Measurements from ENCODE around the gene CYP3A4.

DNA sequence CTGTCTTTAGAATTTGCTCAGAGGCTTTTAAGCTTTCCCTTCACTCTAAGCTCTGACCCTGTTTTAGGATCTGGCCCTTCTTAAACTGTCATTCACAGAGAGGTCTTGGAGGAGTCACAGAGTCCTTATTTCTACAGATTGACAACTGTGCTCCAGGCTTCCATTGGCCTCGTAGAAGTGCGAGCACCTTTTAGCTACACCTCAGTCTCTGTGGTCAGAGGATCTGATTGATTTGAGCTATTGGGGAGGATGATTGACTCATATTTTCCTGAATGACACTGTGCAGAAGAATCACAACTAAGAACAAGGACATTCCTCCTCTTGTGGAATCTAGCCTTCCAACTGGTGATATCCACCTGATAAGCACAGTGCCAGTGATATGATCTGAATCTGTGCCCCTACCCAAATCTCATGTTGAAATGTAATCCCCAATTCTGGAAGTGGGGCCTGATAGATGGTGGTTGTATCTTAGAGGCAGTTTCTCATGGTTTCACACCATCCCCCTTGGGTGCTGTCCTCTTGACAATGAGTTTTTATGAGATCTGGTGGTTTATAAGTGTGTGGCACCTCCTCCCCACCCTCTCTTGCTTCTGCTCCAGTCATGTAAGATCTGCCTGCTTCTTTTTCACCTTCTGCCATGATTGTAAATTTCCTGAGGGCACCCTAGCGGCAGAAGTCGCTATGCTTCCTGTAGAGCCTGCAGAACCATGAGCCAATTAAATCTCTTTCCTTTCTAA is 52.2 kb downstream of the CYP3A4 start:
- TF ChIP-seq POLR2A (IDR thresholded peaks at IDR 0.05; ENCODE audit: extremely low read depth, insufficient read length) (no peak), MYC (IDR thresholded peaks at IDR 0.05; ENCODE audit: low read depth, low read length) (no peak)
- TF ChIP-seq, protein P1, sequence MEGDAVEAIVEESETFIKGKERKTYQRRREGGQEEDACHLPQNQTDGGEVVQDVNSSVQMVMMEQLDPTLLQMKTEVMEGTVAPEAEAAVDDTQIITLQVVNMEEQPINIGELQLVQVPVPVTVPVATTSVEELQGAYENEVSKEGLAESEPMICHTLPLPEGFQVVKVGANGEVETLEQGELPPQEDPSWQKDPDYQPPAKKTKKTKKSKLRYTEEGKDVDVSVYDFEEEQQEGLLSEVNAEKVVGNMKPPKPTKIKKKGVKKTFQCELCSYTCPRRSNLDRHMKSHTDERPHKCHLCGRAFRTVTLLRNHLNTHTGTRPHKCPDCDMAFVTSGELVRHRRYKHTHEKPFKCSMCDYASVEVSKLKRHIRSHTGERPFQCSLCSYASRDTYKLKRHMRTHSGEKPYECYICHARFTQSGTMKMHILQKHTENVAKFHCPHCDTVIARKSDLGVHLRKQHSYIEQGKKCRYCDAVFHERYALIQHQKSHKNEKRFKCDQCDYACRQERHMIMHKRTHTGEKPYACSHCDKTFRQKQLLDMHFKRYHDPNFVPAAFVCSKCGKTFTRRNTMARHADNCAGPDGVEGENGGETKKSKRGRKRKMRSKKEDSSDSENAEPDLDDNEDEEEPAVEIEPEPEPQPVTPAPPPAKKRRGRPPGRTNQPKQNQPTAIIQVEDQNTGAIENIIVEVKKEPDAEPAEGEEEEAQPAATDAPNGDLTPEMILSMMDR (IDR thresholded peaks at IDR 0.05; ENCODE audit: low read depth, low read length): no peak
- TF ChIP-seq, protein P2, sequence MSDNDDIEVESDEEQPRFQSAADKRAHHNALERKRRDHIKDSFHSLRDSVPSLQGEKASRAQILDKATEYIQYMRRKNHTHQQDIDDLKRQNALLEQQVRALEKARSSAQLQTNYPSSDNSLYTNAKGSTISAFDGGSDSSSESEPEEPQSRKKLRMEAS (IDR thresholded peaks at IDR 0.05; ENCODE audit: low read depth, low read length): no peak

Measured in NB4 (cell line).